Stimulated activated CD8-positive, alpha-beta memory T cell treated with anti-CD3 and anti-CD28 coated beads, Interleukin-4, amount 100 ng/mL, for 1 hour (primary cell): ENCODE data around the gene FAM120B.
"Not testable (repeated sequence)": the region's sequence is repeated elsewhere in the genome, so short reads cannot be mapped to it uniquely, and the experiment has no call there.

Experiments
- DNase-seq, 2 donors: peaks; one replicate each; pipeline ENCODE4 v3.0.0-alpha.2; 2020; ENCODE audit warnings: low read depth in 2 of 2, low spot score in 1 of 2

FAM120B gene

DNA sequence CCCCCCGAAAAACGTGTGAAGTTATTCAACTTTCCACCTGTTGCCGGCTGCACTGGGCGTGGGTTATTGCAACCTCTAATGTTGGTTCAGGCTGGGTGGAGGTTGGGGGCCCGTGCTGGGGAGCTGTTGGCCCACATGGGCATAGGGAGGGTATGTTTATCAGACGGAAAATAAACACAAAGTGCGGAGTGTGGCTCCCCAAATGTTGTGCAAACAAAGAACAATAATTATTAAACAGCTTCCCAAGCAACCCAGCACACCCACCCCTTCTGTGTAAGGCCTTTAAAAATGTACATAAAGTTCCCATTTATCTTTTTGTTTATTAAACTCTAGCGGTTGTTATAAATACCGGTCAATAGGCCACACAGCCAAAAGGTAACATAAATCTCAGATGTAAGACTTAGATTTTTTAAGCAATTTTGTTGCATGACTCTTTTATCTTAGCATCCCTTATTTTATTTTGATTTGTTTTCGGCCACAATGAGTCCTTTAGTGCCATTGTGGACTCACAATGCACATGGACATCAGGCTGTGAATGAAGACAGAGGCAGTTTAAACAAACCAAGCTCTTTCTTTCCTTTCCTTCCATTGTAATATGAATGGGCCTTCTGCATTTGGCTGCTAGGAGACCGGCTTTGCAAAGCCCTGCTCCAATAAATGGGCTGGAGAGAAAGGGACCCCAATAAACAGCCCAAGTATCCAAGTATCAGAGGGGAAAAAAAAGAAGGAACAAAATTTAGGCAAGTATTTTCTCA lies 8.8 kb upstream of the FAM120B start:
- no peak for DNase-seq

DNA sequence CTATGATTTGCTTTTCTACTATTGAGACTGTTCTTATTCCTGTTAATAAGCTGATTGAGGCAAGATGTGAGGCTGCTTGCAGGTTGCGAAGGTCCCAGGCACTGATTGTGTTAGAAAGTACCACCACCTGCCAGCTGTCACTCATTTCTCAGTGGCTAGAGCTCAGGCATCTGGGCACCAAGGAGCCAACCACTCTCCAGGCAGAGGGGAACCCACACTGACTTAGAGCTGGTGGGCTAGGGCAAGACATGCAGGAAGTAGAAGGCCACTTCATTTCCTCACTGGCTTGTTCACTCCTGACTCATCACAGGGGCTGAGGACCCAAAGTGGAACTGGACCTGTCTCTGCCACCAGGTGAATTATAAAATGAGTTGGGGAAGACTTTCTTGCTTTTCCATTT lies 7.9 kb upstream of the FAM120B start:
- no peak for DNase-seq

DNA sequence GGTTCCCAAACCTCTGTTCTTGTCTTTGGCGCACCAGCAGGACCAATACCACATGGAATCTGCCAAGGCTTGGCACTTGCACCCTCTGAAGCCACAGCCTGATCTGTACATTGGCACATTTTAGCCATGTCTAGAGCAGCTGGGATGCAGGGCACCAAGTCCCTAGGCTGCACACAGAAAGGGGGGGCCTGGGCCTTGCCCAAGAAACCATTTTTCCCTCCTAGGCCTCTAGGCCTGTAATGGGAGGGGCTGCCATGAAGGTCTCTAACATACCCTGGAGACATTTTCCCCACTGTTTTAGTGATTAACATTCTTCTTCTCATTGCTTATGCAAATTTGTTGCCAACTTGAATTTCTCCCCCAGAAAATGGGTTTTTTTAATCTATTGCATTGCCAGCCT lies 5.4 kb upstream of the FAM120B start:
- DNase-seq, result no peak

- DNase-seq, result no peak
These were observed 694 bp upstream of the FAM120B start for GRCh38 chr6:170305805-170306323.

GRCh38 chr6:170307080-170307545 lies 555 bp downstream of the FAM120B start:
- DNase-seq, result no peak

- no peak for DNase-seq
These were observed 2.2 kb downstream of the FAM120B start for GRCh38 chr6:170308761-170309160.

GRCh38 chr6:170311696-170312095 lies 5.1 kb downstream of the FAM120B start:
- DNase-seq, result no peak

GRCh38 chr6:170312876-170313275 lies 6.3 kb downstream of the FAM120B start:
- no peak for DNase-seq

DNA sequence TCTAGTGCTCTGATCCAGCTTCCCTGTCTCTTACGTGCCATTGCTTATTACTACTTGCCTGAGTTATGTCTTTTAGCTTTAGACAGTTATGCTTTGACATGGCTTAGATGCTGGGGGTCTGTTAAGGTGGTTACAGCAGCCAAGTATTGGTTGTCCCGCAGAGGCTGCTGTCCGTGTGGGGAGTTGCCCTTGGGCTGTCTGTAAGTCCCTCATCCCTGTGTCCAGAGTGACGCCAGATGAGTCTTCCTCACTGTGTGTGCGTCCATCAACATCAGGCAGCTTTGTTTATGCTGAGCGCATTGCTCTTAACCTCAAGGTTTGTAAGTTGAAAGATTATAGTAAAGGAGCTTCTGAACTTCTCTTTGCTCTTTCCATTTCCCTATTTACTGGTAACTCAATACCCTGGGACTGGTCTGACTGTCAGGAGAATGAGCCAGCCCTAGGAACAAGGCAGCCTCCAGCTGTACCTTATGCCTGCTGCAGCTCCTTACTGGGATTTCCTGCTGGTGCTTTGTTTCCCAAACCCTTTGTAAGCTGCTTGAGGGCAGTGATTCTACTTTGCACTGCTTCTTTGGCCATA lies 7.2 kb downstream of the FAM120B start:
- no peak for DNase-seq

DNA sequence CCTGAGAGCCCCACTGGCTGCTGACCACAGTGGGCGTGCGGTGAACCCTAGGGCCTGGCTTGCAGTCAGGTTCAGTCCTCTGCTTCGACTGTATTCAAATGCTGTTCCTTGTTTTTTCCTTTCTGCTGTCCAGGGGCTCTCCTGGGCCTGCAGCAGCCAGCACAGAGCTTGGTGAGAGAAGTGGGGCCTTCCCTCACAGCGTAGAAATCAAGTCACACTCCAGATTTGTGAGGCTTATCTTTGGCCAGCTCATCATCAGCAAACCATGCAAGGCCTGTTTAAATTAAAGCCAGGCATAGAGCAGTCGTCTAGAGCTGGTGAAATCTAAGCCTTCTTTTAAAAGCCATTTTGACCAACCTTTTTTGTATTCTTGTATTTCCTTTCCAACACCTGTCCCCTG lies 8.4 kb downstream of the FAM120B start:
- no peak for DNase-seq

DNA sequence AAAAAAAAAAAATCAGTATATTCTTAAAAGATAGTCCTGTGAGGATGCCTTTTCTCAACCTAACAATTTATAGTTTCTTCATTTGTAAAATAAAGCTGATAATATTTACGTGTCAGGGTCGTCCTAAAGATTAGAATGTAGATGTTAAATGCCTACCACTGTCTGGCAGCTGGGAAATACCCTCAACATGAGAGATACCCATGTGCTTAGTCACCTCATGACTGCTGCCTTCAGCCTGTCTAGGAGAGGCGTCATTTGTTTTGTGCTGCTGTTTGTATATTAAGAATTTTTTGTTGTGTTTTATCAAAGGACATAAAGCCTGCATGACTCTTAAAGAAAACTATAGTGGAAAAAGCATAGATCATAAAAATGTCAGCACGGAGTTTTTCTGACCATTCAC lies 9.5 kb downstream of the FAM120B start:
- DNase-seq, result no peak

- DNase-seq, result no peak
These were observed 10.5 kb downstream of the FAM120B start for GRCh38 chr6:170317076-170317475.

DNA sequence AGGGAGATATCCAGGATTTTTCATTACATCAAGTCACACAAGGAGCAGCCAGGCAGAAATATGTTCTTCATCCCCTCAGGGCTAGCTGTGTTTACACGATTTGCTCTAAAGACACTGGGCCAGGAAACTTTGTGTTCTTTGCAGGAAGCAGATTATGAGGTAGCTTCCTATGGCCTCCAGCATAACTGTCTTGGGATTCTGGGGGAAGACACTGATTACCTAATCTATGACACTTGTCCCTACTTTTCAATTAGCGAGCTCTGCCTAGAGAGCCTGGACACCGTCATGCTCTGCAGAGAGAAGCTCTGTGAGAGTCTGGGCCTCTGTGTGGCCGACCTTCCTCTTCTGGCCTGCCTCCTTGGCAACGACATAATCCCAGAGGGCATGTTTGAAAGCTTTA lies 11.2 kb downstream of the FAM120B start:
- no peak for DNase-seq

- no peak for DNase-seq
These were observed 22.8 kb downstream of the FAM120B start for GRCh38 chr6:170329321-170329720.

GRCh38 chr6:170335199-170335598 lies 28.6 kb downstream of the FAM120B start:
- DNase-seq, result not testable (repeated sequence)

DNA sequence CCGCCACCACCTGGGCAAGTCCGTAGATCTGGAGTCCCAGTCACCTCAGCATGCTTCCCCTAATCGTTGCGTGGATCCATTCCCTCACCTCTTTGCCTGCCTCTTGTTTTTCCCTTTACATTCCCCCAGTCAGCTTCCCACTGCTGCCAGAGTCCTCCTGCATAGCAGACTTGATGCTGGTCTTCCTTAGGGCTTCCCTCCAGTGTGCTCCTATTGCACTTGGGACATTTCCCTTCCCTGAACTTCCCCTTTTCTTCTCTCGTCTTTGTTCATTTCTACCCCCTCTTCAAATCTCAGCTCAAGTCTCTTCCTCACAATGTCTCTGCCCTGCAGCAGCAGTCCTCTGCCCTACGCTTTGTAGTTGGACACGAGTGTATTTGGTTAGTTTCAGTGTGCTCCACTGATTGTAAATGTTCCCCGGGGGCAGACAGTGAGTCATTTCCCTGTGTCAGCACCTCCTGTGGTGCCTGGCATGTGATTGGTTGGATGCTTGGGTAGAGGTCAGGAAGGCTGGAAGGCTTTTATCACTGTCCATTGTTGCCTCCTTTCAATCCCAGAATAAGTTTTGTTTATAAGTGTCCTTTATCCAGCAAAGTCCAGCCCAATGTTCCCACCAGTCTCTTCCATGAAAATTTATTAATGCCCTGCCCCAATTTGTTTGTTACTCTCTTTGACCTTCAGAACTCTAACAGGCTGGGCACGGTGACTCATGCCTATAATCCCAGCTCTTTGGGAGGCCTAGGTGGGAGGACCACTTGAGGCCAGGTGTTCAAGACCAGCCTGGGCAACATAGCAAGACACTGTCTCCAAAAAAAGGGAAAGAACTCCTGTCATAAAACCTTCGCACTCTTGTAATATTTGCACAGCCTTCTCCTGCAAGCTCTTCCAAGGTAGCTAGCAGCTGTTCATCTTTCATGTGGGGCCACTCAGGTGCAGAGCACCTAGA lies 38.3 kb downstream of the FAM120B start:
- DNase-seq, result no peak

GRCh38 chr6:170345662-170346061 lies 39.1 kb downstream of the FAM120B start:
- DNase-seq, result no peak

DNA sequence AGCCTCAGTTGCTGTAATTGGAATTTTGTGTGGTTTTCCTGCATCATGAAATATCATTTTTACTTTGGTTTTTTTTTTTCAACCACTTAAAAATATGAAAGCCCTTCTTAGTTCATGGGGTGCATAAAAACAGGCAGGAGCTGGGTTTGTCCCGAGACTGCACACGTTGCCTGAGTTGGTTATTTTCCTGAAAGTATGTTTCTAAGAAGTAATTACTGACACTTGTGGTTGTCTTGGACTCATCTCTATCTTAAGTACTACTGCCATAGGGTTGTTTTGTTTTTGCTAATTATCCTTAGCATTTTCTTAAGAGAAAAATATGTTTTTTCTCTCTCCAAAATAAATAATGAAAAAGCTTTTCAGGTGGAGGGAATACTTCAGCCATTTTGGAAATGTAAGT lies 40.1 kb downstream of the FAM120B start:
- no peak for DNase-seq

DNA sequence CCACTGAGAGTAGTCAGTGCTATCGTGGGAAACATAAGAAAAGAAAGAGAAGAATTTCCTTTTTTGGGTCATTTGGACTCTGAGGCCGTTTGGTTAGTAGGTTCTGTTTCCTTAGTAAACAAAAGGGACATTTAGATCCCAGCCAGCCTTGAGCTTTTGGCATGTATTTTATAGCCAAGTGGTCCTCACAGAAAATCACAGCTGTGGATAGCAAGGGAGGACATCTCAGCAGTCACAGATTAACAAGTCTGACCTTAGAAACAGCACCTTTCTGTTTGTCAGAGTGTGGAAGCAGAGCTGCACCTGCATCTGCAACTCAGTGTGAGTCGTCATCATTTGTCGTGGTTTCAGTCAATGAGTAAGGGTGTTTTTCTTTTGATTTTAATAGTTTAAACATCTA lies 40.5 kb downstream of the FAM120B start:
- no peak for DNase-seq

GRCh38 chr6:170347975-170348374 lies 41.4 kb downstream of the FAM120B start:
- DNase-seq, result no peak

- DNase-seq, result not testable (repeated sequence)
These were observed 44.9 kb downstream of the FAM120B start for GRCh38 chr6:170351456-170351855.

DNA sequence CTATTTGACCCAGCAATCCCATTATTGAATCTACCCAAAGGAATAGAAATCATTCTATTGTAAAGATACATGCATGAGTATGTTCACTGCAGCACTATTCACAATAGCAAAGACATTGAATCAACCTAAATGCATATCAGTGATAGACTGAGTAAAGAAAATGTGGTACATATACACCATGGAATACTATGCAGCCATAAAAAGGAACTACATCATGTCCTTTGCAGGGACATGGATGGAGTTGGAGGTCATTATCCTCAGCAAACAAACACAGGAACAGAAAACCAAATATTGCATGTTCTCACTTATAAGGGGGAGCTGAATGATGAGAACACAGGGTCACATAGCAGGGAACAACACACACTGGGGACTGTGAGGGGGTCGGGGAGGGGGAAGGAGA lies 48.6 kb downstream of the FAM120B start:
- DNase-seq, result not testable (repeated sequence)
